PFSK-1 (cell line): ENCODE results near the gene STK24.

Source experiments
- FOXP2 ChIP-seq: optimal IDR thresholded peaks from 2 replicates; pipeline ENCODE3; 2011; ENCODE audit warnings: borderline replicate concordance, control low read depth, inconsistent platforms; ENCODE audit not compliant: insufficient read depth; ENCODE audit errors: extremely low read length, extremely low read depth
- POLR2AphosphoS5 ChIP-seq: IDR thresholded peaks from 2 replicates; pipeline ENCODE4 v1.6.1; 2012; ENCODE audit warnings: low read depth, mild to moderate bottlenecking, control low read depth, low read length, moderate library complexity
- SIN3A ChIP-seq: IDR thresholded peaks from 2 replicates; pipeline ENCODE4 v1.6.1; 2012; ENCODE audit warnings: mild to moderate bottlenecking, low read length, moderate library complexity, borderline replicate concordance; ENCODE audit not compliant: insufficient read depth
- TF ChIP-seq, protein P1 (sequence below), 2 experiments: IDR thresholded peaks; 2 replicates each; pipeline versions ENCODE4 v1.6.1 to v1.8.0; 2011 to 2012; ENCODE audit warnings: low read depth in 2 of 2, low read length in 2 of 2, control low read depth in 1 of 2, inconsistent platforms in 1 of 2, mild to moderate bottlenecking in 1 of 2, moderate library complexity in 1 of 2; ENCODE audit not compliant: insufficient read depth in 1 of 2

DNA sequence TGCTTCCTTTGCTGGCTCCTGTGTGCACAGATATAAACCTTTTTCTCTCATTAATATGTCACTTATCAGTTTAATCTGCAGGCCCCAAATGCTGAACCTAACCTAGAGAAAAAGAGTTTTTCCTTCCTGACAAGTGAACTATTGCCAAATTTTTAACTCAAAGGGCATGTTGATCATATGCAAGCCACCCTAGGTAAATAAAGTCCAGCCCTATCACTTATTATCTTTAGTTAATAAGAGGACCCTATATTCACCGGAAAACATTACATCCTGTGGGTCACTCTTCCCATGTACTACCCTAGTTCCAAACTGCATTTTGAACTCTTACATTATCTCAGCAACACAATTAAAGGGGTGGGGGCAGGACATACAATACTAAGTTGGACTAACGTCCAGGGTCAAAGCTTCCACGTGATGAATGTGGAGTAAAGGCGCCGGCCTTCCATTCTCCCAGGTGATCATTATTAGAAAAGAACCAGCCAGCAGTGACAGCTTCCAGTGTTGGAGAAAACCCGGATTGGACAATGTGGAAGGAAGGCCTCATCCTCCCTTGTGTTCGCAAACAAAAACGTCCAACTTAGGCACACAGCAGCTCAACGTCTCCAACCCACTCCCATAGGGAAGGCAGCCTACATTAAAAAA is 86.6 kb downstream of the STK24 start:
- no peak for TF ChIP-seq POLR2AphosphoS5
- no peak for TF ChIP-seq FOXP2
- no peak for TF ChIP-seq SIN3A
- TF ChIP-seq, protein P1, sequence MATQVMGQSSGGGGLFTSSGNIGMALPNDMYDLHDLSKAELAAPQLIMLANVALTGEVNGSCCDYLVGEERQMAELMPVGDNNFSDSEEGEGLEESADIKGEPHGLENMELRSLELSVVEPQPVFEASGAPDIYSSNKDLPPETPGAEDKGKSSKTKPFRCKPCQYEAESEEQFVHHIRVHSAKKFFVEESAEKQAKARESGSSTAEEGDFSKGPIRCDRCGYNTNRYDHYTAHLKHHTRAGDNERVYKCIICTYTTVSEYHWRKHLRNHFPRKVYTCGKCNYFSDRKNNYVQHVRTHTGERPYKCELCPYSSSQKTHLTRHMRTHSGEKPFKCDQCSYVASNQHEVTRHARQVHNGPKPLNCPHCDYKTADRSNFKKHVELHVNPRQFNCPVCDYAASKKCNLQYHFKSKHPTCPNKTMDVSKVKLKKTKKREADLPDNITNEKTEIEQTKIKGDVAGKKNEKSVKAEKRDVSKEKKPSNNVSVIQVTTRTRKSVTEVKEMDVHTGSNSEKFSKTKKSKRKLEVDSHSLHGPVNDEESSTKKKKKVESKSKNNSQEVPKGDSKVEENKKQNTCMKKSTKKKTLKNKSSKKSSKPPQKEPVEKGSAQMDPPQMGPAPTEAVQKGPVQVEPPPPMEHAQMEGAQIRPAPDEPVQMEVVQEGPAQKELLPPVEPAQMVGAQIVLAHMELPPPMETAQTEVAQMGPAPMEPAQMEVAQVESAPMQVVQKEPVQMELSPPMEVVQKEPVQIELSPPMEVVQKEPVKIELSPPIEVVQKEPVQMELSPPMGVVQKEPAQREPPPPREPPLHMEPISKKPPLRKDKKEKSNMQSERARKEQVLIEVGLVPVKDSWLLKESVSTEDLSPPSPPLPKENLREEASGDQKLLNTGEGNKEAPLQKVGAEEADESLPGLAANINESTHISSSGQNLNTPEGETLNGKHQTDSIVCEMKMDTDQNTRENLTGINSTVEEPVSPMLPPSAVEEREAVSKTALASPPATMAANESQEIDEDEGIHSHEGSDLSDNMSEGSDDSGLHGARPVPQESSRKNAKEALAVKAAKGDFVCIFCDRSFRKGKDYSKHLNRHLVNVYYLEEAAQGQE (IDR thresholded peaks at IDR 0.05; ENCODE audit: insufficient read depth in 1 of 2, low read depth in 2 of 2, low read length in 2 of 2): no peak
